Stomach (tissue), 4 donors: ENCODE measurements around the gene GTF2E1.

Source experiments
- EP300 ChIP-seq: sonication (generic); formaldehyde crosslinking; IDR thresholded peaks from one replicate; pipeline ENCODE4 v1.6.1; 2017; ENCODE audit warnings: antibody characterized with exemption
- TF ChIP-seq, protein P1 (sequence below), 7 experiments: fragments of 450-650 bp in 4 of 7; fragments of 200-600 bp in 3 of 7; sonication (generic) in 3 of 7; IDR thresholded peaks; one replicate each; pipeline ENCODE4 v1.5.1; 2016 to 2019; ENCODE audit warnings: antibody characterized with exemption in 7 of 7, control low read depth in 2 of 7, mild to moderate bottlenecking in 1 of 7

- TF ChIP-seq, protein P1, sequence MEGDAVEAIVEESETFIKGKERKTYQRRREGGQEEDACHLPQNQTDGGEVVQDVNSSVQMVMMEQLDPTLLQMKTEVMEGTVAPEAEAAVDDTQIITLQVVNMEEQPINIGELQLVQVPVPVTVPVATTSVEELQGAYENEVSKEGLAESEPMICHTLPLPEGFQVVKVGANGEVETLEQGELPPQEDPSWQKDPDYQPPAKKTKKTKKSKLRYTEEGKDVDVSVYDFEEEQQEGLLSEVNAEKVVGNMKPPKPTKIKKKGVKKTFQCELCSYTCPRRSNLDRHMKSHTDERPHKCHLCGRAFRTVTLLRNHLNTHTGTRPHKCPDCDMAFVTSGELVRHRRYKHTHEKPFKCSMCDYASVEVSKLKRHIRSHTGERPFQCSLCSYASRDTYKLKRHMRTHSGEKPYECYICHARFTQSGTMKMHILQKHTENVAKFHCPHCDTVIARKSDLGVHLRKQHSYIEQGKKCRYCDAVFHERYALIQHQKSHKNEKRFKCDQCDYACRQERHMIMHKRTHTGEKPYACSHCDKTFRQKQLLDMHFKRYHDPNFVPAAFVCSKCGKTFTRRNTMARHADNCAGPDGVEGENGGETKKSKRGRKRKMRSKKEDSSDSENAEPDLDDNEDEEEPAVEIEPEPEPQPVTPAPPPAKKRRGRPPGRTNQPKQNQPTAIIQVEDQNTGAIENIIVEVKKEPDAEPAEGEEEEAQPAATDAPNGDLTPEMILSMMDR (IDR thresholded peaks at IDR 0.05) = no peak
- TF ChIP-seq EP300 = no peak
These were observed 74.2 kb downstream of the GTF2E1 start for GRCh38 chr3:120816728-120817127.
